Jurkat, Clone E6-1 (cell line): ENCODE measurements around the gene CDADC1.
"Not testable (repeated sequence)": the region's sequence is repeated elsewhere in the genome, so short reads cannot be mapped to it uniquely, and the experiment has no call there.

ENCODE experiments used
- DNase-seq: peaks from one replicate; pipeline ENCODE4 v3.0.0-alpha.2; 2011; ENCODE audit warnings: low read depth, low spot score
- H3K4me3 ChIP-seq: 2 replicates; pipeline ENCODE4 v1.5.1; 2011; ENCODE audit warnings: mild to moderate bottlenecking, low read length, control low read depth, moderate library complexity

CDADC1 gene

DNA sequence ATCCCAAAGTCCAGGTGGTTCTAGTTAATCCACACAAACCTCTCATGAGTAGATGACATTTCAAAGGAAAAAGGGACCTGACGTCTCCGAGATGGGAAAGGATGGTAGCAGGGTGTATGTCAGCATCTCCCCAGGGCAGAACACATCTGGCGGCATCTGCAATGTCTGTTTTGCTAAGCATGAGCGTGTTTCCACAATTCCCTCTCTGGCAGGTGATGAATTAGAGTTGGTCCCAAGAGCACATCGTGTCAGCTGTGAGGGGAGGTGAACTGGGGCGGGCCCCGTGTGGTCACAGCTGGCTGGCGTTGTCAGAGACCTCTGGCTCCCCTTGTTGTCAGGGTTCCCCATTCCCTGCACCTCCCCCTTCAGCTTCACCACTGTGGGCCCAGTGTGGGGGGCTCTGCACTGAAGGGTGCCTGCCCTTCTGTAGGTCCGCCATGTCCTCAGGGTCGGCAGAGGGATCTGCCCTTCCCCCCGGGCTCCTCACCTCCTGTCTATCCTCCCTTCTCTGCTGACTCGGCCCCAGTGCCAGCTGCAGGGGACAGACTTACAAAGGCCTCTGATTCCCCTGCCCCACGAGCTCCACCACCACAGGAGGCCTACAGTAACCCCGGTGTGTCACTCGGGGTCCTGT lies 58.2 kb downstream of the CDADC1 start:
- DNase-seq = no peak
- H3K4me3 ChIP-seq = no peak overlapping the region

DNA sequence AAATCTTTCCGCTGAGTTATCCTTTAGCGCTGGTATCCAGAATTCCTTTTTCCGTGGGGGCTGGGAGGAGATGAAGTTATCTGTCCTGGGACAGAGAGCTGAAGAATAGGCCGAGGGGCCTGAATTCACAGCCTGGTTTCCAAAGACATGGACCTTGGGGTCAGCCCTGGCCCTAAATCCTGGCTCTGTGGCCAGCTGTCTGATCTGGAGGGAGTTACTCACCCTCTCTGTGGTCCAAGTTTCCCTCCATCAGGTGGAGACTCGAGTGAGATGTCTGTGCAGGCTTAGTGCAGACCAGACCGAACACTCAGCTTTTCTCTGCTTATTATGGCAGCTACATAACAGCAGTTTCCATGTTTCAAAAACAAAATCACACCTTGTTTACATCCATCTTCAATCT lies 59.6 kb downstream of the CDADC1 start:
- H3K4me3 ChIP-seq = no peak overlapping the region
- no peak for DNase-seq

DNA sequence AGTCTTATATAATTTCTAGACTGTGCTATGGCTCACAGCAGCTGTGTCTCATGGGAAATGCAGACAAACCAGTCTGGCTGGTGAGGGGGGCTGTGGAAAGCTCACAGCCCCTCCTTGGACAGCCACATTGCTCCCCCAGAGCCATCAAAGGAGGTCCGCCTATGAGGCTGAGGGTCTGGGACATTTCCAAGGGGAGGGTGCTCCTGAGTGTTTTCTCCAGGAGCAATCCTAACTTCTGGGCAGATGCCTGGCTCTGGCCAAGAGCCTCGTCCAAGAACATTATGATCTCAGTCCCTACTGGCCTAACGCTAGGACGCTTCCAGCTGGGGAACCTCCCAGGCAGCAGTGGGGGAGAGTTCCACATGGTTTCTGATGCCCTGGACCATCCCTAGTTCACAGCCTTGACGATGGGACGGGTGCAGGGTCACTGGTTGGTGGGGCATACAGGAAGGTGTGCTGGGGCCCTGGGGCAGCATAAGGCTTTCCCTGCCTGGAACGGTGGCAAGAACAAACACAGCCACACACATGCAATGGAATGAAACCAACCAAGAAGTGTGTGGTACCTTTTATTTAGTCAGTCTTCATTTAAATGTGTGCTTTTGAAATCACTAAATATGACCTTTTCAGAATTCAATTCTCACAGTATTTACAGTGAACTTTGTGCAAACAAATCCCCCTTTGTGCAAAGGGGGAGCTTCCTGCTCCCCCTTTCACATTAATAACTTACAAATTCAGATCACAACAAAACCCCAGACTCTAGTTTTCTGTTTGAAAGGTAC lies 60.6 kb downstream of the CDADC1 start:
- no peak overlapping the region for H3K4me3 ChIP-seq
- no peak for DNase-seq

DNA sequence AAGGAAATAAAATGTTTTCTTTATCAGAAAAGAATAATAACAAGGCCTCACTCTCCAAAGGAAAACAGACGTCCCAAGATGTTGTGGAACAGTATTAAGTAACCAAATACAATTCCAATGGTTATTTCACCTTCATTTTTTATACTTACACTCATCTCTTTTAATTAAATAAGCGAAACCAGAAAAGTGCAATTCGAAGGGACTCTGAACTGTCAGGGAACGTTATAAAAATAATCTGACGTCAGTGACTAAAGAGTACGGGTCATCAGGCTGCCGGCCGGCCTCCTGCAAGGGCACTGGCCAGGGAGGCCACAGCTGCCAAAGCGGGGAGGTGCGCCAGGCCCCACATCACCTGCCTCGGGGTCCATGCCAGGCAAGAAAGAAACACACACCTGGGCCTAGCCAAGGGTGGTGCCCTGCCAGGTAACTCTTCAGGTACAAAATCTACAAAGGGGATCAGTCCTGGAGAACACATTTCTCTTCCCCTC lies 61.2 kb downstream of the CDADC1 start:
- no peak overlapping the region for H3K4me3 ChIP-seq
- DNase-seq = no peak

DNA sequence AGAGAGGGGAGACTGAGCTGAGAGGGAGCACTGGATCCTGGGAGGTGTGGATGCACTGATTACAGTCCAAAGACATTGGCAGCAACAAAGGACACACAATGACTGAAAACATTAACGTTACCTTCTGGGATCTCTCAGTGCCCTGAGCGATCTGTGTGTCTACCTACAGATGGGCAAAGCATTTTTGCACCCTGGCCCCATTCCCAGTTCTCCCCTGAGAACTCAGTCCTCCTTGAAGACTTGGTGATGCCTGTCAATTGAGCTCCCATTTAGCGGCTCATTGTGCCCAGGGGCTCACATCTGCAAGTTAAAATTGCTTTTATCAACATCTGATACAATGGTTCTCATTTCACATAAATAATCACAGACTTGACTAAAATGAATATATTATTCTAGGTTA lies 62.5 kb downstream of the CDADC1 start:
- DNase-seq = no peak
- H3K4me3 ChIP-seq = no peak overlapping the region

DNA sequence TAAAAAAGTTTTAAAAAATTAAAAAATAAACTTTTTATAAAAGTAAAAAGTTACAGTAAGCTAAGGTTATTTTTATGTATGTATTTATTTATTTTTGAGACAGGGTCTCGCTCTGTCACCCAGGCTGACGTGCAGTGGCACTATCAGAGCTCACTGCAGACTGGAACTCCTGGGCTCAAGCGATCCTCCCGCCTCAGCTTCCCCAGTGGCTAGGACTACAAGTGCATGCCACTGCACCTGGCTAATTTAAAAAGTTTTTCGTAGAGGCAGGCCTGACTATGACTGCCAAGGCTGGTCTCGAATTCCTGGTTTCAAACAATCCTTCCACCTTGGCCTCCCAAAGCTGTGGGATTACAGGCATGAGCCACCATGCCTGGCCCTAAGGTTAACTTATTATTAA lies 64.1 kb downstream of the CDADC1 start:
- DNase-seq = no peak
- no peak overlapping the region for H3K4me3 ChIP-seq

DNA sequence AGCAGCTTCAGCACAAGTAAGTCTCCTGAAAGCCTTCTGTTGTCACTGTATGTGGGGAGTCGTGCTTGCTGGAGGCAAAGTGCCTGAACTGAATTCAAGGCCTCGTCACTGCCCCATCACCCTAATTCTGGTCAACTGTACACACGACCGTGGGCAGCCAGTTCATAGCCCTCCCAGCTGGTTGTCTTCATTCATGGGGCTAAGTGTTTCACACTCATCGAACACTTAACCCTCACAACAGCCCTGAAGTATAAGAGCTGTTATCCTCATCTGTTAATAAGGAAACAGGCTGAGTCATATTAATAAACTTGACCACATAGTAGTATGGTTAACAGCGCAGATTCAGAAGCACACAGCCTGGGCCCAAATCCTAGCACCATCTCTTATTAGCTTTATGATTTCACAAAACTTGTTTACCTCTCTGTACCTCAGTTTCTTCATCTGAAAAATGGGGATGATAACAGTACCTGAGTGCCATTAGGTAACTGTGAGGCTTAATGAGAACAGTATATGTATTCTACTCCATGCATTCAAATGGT lies 66.7 kb downstream of the CDADC1 start:
- no peak overlapping the region for H3K4me3 ChIP-seq
- DNase-seq = no peak

DNA sequence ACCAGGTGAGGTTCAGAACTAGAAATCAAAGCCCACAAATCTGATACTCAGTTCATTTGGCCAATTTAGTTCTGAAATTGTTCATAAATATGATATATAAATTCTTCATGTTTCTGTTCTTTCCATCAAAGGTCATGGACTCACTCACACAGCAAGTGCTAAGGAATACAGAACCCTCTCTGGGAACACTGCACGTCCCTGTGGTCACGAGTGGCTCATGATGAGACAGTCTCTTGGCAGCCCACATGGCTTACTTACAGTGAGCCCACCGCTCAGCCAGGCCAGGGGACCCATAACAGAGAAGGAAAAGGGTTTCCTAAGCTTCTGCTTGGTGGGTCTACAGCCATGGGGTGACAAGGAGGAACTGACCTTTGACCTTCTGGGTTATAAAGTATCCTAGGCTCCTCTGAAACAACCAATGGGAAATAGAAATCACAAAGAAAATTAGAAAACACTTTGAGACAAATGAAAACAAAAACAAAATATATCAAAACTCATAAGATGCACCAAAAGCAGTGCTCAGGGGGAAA lies 67.4 kb downstream of the CDADC1 start:
- no peak for DNase-seq
- no peak overlapping the region for H3K4me3 ChIP-seq

DNA sequence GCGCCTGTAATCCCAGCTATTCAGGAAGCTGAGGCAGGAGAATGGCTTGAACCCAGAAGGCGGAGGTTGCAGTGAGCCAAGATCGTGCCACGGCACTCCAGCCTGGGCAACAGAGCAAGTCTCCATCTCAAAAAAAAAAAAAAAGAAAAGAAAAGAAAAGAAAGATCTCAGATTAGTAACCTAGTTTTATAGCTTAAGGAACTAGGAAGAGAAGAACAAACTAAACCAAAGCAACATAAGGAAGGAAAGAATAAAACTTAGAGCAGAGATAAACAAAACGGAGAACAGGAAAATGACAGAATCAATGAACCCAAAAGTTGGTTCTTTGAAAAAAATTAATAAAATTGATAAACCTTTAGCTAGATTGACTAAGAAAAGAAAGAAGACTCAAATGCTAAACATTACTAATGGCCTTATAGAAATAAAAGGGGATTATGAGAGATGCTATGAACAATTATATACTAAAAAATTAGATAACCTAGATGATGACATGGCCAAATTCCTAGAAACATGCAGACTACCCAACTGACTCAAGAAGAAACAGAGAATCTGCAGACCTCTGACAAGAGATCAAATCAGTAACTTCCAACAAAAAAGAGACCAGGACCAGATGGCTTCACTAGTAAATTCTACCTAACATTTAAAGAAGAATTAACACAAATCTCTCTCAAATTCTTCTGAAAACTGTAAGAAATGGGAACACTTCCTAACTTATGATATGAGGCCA lies 68.2 kb downstream of the CDADC1 start:
- no peak for DNase-seq
- H3K4me3 ChIP-seq = no peak overlapping the region

DNA sequence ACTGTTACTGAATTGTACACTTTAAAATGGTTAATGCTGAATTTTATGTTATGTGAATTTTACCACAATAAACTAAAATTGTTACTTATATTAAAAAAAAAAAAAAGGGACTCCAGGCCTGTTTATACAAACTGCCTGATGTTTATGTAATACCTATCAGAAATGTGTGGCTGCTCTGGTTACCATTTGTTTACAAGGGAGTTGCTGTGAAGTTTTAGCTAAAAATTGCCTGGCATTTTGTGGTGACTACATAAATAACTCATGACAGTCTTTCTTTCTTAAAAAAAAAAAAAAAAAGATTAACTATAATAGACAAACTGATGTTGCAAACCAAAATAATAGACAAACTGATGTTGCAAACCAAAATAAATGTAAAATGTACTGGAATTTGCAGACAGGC lies 71.8 kb downstream of the CDADC1 start:
- no peak for DNase-seq
- H3K4me3 ChIP-seq = no peak overlapping the region

DNA sequence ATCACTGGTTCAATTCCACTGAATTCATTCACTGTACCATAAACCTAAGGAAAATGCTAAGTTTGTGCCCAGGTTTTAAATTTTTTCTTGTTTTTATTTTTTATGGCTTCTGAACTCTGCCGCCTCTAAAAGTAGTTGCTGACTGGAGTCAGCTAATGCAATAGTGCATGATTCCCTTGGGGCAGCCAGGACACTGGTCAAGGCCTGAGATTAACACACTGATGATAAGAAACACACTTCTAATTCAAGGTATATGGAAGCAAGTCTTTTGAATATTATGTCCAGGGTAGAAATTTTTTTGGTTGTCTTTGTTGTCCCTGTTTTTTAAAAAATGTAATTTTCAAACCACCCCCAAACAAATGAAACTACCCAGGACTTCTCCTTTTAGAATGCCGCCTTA lies 72.2 kb downstream of the CDADC1 start:
- no peak overlapping the region for H3K4me3 ChIP-seq
- no peak for DNase-seq

DNA sequence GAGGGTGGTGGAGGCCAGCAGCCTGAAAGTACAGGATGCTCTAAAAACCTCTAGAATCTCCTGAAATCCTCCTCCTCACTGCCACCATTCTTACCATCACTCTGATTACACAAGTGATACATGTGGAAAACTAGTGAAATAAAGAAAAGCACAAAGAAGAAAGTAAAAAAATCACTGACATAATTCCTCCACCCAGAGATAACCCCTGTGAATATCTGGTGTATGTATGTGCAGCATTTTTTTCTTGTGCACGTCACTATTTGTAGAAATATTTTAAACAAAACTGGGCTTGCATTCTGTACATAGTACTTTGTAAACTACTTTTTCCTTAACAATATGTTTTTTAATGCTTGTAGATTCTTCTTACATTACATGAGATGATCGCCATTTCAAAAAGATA lies 73.2 kb downstream of the CDADC1 start:
- H3K4me3 ChIP-seq = no peak overlapping the region
- DNase-seq = no peak

DNA sequence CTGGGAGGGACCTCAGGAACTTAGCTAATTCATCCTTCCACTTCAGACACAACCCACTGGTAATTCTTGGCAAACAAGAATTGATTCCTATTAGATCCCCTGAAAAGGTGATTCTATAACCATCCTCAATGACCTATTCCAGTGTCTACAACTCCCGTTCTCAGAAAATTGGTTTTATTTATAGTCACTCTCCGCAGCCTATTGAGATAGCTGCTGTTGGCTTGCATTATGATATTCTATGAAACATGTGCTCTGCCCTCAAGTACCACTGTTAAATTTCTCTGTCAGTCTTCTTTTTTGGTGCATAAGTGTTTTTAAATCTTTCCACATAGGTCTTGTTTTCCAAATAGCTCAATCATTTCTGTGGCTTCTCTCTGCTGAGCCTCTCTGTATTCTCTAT lies 75.0 kb downstream of the CDADC1 start:
- DNase-seq = no peak
- H3K4me3 ChIP-seq = no peak overlapping the region

DNA sequence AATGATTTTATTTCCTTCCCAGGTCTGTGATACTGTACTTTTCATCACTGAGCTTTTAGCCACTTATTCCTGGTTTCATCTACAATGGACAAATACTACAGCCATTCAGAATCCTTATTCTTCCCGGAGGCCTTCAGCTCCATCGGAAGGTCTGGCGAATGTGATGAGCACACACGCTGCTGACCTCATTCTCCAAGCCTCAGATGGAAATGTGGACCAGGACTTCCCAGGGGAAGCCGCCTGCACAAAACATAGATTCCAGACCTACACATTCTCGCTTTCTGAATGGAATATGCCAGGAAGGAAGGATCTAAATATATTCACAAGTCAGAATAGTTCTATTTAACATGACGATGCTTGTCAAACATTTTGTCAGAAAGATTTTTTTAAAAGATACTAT lies 75.6 kb downstream of the CDADC1 start:
- no peak overlapping the region for H3K4me3 ChIP-seq
- DNase-seq = no peak

DNA sequence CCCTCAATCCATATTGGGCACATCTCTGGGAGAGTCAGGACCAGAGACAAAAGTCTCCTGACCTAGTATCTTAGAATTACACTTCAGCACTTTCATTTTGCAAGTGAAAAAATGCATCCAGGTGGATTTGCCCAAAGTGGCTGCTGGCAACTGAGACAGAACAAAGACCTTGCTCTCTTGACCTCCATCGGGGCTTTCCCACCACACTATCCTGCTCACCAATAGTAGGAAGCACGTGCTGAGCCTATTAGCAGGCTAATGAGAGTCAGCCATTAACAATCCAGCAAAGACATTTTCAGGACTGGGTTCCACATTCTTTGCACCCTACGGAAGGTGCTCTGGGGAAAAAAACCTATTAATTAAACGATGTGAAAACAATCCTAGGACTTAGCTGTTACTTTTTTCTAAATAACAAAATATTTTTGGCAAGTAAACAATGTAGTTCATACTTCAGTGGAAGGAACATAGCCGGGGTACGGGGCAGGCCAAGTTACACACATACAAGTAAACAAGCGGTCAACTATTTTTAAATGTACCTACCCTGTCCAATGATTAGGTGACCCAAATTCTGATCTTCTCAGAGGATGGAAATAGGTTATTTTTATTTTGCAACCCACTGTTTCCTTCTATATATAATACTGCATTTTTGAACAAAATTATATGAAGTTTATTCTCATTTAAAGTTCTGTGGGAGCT lies 78.6 kb downstream of the CDADC1 start:
- H3K4me3 ChIP-seq = no peak overlapping the region
- DNase-seq = no peak

DNA sequence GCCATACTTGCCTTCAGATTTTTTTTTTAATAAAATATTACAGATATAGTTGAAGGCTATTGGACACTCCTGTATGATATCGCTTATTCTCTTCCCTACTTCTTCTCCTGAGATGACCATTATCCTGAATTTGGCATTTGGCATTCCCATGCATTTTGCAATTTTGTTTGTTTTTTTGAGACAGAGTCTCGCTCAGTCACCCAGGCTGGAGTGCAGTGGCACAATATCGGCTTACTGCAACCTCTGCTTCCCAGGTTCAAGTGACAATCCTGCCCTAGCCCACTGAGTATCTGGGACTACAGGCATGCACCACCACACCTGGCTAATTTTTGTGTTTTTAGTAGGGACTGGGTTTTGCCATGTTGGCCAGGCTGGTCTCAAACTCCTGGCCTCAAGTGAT lies 79.4 kb downstream of the CDADC1 start:
- not testable (repeated sequence) for H3K4me3 ChIP-seq, DNase-seq

DNA sequence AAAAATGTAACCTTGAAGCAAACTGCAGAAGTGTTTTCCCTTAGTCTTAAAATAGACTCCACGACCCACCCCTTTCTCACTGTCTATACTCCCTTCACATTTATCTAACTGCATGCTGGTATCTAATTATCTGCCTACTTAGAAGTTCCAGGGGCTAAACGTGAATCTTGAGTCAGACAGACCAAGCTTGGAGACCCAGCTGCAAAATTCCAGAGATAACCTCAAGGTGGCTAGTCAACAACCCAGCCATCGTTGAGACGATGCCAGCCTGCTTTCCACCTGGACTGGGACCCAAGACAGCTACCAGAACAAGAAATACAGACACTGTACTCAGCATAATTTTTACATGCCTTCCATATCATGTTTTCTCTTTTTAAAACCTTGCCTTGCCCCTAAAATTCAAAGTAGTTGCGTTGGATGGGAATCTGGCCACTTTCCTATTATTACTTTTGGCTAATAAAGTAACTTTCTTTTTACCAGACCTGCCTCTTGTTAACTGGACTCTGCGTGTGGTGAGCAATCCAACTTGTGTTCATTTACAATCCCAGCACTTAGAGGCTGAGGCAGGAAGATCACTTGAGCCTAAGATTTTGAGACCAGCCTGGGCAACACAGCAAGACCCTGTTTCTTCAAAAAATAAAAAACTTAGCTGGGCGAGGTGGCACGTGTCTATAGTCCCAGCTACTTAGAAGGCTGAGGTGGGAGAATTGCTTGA lies 82.3 kb downstream of the CDADC1 start:
- DNase-seq = no peak
- H3K4me3 ChIP-seq = no peak overlapping the region

DNA sequence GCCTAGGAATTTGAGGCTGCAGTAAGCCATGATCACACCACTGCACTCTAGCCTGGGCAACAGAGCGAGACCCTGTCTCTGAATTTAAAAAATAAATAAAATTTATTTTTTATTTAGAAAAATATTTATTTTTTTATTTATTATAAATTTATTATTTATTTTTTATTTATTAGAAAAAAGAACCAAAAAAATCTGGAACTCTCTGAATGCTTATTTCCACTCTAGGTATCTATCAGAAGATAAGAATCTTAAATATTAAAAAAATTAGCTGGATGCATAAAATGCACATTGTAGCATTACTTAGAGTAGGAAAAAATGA lies 82.8 kb downstream of the CDADC1 start:
- H3K4me3 ChIP-seq = no peak overlapping the region
- DNase-seq = no peak

DNA sequence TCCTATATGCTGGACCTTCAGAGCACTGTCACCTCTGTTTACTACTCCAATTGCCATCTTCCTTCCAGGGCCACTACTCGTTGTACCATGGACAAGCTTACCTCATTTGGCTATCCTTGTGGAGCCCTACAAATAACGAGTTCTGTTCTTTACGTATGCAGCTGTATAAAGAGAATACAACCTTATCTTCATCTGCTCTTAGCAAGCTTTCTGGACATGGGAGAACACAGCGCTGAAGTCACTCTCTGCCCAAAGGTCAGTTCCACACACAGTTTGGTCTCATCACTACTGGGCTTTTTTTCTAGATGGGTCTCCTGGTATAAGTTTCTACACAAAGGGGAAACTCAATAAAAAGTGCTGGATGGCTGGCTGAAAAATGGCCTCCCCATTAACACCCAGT lies 88.9 kb downstream of the CDADC1 start:
- no peak for DNase-seq
- no peak overlapping the region for H3K4me3 ChIP-seq
